ENCODE results near the gene CHMP6.
"Not testable (repeated sequence)": the region's sequence is repeated elsewhere in the genome, so short reads cannot be mapped to it uniquely, and the experiment has no call there.

CHMP6 gene

DNA sequence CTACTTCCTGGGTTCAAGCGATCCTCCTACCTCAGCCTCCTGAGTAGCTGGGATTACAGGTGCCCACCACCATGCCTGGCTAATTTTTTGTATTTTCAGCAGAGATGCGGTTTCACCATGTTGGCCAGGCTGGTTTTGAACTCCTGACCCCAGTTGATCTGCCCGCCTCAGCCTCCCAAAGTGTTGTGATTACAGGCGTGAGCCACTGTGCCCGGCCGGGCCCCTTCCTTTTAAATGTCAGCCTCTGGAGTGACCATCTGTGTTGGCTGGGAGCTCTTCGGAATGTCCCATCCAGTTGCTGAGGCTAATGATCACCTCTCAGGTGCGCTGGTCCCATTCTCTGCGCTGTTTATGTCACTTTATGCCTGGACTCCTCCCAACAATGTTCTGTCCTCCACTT is 38.7 kb downstream of the CHMP6 start:
- not testable (repeated sequence) for DNase-seq (ENCODE audit: low spot score)

DNA sequence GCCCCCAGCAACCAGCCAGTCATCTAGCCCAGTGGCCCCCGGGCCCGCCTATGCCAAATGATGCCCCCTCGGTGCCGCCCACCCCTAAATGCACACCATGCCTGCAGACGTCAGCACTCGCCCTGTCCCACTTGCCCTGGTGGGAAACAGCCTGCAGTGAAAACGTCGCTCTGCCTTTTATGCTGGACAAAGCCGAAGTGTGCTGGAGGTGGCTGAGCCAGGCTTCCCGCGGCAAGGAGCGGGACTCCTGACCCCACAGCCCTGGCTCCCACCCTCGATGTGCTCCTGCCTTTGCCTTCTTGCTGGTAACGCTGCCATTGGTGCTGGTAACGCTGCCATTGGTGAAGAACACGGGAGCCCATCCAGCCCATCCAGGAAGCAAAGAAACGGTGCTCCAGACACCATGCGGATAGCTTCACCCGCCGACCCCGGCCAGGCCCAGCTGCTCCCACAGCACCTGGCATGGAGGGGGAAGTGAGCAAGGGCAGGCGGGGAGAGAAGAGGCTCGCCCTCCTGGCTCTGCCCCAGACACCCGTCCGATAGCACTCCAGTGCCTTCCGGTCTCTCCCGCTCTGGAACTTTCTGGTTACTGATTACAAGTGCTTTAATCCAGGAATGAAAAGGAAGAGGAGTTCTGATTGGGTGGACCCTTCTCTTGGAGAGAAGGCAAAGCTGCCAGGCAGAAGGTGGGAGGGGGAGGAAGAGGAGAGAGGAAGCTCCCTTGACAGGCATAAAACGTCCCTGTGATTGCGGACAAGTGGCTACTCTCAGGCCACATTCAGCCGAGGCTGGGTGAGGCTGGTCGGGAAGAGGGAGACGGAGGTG is 39.3 kb downstream of the CHMP6 start:
- DNase-seq (ENCODE audit: low spot score): no peak

GRCh38 chr17:81031566-81032550 is 40.2 kb downstream of the CHMP6 start:
- no peak for DNase-seq (ENCODE audit: low spot score)

DNA sequence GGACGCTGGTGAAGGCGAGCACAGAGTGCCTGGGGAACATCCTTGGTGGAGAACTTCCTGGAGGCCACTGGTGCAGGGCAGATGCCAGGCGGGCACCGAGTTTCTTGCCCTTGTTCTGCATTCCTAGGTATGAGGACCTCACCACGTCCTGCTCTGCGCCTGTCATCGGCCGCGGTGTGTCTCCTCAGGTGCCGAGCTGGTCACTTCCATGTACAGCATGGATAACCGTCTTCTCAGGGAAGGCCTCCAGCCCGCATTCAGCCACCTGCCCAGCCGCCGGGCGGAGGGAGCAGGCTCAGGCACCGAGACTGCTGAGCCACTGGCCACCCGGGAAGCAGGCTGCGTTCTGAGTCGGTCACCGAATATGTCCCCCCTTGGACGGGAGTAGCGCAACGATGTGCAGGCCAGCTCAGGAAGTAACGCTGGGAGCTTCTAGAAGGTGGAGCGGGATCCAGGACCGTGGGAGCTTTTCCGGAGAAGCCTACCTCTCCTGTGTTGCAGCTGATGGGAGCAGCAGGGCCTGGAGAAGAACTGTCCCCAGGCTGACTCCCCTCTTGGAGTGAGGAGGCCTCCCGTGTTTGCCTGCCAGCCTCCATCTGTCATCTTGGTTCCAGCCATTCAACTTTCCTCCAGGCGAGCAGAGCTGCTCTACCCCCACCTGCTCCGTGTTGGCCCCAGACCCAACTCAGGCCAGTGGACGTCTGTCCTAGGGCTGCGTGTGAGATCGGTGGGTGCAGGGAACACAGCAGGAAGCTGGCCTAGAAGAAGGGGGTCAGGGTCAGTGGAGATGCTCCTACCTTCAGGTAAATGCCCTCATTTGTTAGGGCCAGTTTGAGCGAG is 41.2 kb downstream of the CHMP6 start:
- peak; percentile 28 for DNase-seq (ENCODE audit: low spot score)

DNA sequence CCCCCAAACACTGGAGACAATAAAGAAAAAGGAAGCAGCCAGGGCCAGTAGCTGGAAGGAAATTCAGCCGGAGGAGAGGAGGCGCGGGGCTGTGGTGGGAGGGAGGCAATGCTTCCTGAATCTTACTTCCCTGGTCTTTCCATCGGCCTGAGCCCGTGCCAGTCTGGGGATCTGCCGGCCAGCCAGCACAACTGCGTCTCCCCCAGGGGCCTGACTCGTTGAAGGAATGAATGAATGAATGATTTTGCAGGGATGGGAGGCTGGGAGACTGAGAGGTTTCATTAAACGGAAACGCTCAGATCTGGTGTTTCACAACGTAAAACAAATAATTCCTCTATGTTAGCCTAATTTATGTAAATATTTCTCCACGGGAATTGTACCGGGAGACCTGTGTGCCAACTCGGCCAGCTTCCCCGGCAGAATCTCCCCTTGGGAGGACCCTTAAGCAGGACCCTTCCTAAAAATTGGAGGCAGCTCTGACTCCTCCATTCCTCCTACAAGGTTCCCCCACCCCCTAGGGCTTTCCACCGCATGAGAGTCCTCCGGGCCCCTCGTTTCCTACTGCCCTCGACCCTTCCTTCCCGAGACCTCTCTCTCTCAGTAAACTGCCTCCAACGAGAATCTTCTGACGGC is 42.0 kb downstream of the CHMP6 start:
- DNase-seq (ENCODE audit: low spot score): no peak

- no peak for DNase-seq (ENCODE audit: low spot score)
Observed at GRCh38 chr17:81034168-81034777, 42.6 kb downstream of the CHMP6 start.

GRCh38 chr17:81034779-81035520 is 43.3 kb downstream of the CHMP6 start, which contains the start of gene BAIAP2:
Gene BAIAP2, plus strand, starts transcription at chr17:81035151. Its CDS starts 104 bp downstream, at chr17:81035255.
- DNase-seq (ENCODE audit: low spot score): peak; percentile 93

DNA sequence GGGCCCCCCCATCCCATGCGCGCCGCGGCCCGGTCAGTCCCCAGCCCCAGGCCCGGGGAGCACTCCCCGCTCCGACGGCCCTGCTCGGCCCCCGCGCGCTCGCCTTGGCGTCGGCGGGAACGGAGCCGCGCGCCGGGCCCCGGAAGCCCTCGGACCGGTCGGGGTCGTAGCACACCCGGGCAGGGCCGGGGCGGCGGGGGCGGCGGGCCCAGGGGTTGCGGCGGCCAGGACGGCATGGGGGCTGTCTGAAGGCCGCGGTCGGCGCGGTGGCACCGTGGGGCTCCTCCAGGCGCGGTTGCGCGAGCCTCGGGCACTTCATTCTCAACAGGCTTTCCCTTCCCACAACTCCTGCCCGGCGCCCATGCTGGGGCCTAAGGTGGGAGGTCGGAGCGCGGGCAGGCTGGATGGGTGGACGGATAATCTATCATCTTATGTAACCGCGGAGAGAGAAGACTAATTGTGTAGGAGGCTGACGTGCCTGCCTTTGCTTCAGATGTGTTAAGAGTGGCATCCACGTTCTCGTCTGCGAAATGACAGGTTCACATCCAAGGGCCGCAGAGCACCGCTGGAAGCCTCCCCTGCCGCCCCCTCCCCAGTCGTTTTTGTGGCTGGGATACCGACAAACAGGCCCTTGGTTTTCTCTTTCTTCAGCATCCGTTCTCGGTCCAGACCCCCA is 44.0 kb downstream of the CHMP6 start:
- DNase-seq (ENCODE audit: low spot score): peak; percentile 71

DNA sequence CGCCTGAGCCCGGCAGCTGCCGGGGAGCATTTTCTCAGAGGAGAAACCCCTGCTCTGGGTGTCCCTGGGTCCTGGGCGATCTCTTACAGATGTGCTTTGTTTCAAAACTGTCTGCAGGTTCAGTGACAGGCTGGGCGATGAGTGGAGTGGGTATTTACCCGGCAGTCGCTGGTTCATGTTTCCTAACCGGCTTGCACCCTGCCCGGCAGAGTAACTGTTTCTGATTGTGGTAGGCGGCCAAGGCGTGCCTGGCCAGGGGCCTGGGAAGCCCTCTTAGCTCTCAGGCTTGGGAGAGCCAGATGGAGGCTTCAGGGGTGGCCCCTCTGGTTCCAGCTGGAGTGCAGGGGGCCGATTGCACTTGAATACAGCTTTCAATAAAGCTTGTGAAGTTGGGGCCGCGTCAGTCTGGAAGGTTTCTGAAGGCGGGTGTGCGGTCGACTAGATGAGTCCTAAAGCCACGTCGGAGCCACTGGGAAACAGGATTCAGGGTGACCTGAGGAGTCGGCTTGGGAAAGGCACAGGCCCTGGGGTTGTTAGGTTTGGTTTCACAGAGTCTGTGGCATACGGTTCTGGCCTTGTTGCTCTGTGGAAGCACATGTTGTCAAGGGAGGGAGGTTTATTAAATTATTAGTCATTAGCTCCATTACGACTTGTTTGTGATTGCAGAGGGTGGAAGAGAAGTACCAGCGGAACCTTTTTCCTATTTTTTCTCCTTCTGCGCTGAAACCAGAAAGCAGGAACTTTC is 44.7 kb downstream of the CHMP6 start:
- peak; percentile 58 for DNase-seq (ENCODE audit: low spot score)

DNA sequence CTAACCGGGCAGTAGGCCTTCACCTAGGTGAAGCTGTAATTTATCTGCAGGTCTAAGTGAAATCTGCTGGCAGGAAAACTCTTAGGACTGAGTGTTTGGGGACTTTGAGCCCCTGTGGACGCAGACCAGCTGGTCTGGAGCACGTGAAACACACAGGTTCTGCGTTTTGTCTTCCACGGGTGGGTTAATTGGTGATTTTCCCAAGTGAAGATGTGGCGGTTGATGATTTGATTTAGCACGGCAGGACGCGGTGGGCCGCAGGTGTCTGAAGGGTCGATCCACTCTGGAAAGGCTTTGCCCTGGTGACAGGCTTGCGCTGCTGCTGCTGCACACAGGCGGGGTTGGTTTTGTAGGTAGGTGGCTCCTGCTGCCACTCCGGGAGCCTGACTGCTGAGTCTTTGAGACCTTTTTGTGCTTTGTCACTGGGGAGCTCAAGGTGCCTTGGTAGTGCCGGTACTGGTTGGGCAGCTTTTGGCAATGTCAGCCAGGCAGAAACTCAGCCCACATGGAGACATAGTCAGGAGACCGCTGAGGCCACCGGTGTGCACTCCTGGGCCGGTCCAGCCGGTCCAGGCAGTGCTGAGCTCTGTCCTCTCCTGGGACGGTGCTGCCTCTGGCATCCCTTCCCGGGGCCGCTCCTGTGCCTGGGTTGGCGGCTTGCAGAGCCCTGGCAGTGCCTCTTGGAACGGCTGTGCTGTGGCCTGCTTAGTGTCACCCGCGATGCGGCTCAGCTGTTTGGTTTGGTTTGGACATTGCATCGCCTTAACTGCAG is 45.6 kb downstream of the CHMP6 start:
- DNase-seq (ENCODE audit: low spot score): no peak

GRCh38 chr17:81037798-81038733 is 46.4 kb downstream of the CHMP6 start:
- no peak for DNase-seq (ENCODE audit: low spot score)

DNA sequence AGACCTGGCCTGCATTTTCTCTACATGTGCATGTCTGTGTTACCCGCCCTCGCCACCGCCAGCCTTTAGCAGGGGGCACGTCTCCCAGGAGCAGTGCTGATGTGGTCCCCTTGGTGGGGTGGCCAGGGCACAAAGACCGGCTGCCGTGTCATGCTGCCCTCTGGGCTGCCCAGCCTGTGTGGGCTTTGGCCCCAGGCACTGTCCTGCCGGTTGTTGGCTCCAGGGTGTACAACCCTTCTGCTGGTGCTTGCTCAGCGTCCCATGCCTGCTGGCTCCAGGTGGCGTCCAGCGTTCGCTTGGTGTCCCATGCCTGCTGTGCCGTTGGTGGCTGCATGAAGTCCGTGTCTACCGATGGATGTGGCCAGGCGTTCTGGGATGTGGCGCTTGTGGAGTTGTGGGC is 47.5 kb downstream of the CHMP6 start:
- DNase-seq (ENCODE audit: low spot score): no peak

- no peak for DNase-seq (ENCODE audit: low spot score)
Observed at GRCh38 chr17:81039854-81040758, 48.5 kb downstream of the CHMP6 start.

- DNase-seq (ENCODE audit: low spot score): peak; percentile 35
Observed at GRCh38 chr17:81040791-81041337, 49.2 kb downstream of the CHMP6 start.

GRCh38 chr17:81042606-81043005 is 51.0 kb downstream of the CHMP6 start:
- DNase-seq (ENCODE audit: low spot score): no peak

DNA sequence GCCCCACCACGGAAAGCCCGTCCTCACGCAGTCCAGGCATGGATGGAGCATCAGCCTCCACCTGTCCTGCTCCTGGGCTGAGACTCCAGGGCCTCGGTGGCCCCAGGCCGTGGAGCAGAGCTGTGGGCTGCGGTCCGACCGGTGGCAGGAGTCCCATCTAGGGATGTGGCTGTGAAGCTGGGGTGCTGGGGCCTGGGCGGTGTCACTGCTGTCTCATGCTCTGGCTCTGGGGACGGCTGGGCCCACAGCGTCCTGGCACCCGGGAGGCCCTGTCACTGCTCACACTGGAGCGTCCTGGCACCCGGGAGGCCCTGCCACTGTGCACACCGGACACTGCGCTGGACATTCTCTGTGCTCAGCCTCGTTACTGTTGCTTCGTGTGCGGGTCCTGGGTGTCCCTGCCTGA is 51.7 kb downstream of the CHMP6 start:
- no peak for DNase-seq (ENCODE audit: low spot score)
